GM18517 (cell line): Measurements from ENCODE around the gene COL13A1.

ENCODE experiments used
- ATAC-seq: cut with Tn5 transposase; IDR thresholded peaks from one replicate; pipeline ENCODE4 v1.9.1; 2021; ENCODE audit warnings: mild to moderate bottlenecking, moderate library complexity; ENCODE audit not compliant: unreplicated experiment

Gene COL13A1

GRCh38 chr10:69789164-69789576, 12.5 kb upstream of the COL13A1 start:
- no peak for ATAC-seq

GRCh38 chr10:69791812-69792211, 9.9 kb upstream of the COL13A1 start:
- no peak for ATAC-seq

GRCh38 chr10:69792341-69792740, 9.4 kb upstream of the COL13A1 start:
- ATAC-seq, result no peak

DNA sequence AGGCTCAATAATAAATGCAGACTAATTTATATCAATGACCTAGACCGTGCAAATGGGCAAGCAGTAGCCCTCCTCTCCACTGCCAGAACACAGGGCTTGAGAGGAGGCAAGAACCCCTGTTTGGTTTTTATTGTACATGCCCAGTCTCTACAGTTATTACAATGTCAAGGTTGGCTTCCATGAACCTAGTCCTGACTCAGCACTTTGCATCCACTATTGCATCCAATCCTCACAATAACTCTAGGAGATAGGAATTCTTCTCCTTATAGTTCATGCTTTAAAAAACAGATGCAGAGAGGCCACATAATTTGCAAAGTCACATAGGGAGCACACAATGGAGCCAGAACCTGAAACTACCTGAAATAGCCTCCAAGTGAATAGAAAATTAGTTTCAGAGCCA, 7.0 kb upstream of the COL13A1 start:
- no peak for ATAC-seq

GRCh38 chr10:69795242-69795934, 6.3 kb upstream of the COL13A1 start:
- no peak for ATAC-seq

- ATAC-seq, result no peak
Measured at GRCh38 chr10:69797959-69798358, 3.7 kb upstream of the COL13A1 start.

DNA sequence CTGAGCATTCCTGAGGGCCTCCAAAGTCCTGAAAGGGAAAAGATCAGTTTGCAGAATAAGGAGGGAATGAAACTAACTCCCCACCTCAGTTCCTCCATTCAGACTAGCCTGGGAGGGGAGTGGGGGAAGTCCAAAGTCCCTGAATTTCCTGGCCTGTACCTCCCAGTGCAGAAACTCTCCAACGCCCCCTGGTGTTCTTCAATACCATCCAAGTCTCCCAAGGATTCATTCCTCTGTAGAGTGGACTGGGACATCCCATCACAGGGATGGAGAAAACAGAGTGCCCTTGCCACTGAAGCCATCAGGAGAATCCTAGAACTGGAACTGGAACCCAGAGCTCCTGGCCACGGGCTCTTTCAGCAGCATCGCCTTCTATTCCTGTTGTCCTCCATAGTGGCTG, 1.6 kb upstream of the COL13A1 start:
- no peak for ATAC-seq

GRCh38 chr10:69800665-69801064, 1.0 kb upstream of the COL13A1 start:
- ATAC-seq, result no peak

DNA sequence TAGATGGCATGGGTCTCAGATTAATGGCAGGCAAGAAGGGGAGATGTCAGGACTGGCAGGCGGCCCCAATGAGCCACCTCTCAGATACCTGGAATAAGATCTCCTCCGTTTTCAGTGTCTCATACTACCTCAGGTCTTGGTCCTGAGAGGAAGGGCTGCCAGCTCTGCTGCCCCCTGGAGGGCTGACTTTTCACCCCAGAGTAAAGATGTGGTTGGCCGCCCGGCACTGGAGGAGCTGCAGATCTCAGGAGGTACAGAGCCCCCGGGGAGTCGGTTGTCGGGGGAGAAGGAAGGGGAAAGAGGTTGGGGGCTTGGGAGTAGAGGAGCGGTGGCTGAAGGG, 642 bp upstream of the COL13A1 start:
- no peak for ATAC-seq

DNA sequence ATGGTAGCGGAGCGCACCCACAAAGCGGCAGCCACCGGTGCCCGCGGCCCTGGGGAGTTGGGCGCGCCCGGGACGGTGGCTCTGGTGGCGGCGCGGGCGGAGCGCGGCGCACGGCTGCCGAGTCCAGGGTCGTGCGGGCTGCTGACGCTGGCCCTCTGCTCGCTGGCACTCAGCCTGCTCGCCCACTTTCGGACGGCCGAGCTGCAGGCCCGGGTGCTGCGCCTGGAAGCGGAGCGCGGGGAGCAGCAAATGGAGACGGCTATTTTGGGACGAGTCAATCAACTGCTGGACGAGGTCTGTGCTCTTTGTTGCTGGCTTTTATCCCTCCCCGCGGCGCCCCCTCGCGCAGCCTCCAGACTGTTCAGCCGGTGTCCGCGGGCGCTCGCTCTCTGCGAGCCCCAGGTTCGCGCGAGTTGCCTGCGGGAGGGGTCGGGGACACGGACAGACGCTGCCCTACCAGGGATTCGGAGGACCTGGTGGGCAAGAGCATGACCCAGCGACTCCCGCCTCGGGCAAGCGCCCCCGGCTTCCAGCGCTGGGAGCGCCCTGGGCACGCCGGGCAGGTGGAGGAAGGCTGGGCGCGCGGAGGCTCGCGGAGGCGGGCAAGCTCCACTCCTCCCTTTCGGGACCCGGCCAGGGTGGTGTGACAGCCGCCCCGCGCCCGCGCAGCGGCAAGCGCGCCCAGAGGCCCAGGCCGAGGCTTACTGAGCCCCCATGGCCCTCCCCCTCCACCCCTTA, 887 bp downstream of the COL13A1 start:
- no peak for ATAC-seq

DNA sequence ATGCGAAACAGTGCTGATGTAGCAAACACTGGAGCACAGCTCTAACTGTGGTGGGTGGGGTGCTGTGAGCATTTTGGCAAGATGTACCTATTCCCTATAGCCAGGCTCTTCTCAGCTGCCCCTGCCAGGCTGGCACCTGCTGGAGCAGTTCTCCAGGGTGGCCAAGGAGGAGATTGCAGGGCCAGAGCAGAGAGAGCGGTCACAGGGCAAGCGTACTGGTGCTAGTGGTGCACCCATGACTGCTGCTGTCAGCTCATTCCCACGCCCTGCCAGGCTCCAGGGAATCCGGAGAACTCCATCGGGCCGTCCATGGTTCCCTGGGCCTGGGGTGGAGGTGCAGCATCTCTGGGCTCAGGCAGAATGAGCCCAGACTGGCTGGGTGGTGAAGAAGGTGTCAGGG, 2.1 kb downstream of the COL13A1 start:
- ATAC-seq, result no peak

GRCh38 chr10:69804775-69805174, 3.1 kb downstream of the COL13A1 start:
- no peak for ATAC-seq

DNA sequence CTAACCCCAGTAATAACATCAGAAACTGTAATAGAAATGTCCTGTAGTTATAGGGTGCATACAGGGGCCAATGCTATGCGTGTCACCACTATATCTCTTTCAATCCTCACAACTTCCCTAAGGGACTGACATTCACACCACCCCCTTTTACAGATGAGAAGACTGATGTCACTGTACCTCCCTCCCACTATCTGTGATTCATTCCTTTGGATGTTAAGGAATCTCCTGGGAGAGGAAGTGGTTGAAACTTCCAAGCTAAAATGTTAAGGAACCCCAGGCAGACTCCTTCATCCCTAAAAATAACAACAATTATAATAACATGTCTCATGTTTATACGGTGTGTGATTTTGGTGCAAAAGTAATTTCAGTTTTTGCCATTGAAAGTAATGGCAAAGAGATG, 5.4 kb downstream of the COL13A1 start:
- ATAC-seq, result no peak

GRCh38 chr10:69807696-69808095, 6.0 kb downstream of the COL13A1 start:
- no peak for ATAC-seq

GRCh38 chr10:69809318-69809717, 7.6 kb downstream of the COL13A1 start:
- no peak for ATAC-seq

GRCh38 chr10:69810097-69810496, 8.4 kb downstream of the COL13A1 start:
- no peak for ATAC-seq

GRCh38 chr10:69810675-69811397, 9.1 kb downstream of the COL13A1 start:
- ATAC-seq, result no peak

DNA sequence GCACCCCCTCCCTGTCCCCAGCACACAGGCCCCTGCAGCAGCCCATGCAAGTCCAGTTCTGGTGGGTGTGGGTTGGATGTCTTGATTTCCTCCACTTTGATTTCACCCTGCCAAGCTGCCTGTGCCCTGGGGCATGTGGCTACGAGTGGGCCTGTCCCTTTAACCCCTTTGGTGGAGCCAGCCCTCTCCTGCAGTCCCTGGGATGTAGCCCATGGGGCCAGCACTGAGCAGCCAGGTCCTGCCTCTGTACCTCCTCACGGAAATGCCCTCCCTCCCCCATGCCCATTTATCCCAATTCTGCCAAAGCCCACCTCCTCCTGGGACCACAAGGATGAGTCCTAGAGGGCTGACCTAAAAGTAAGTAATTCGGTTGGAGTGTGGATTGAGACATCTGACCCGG, 11.9 kb downstream of the COL13A1 start:
- no peak for ATAC-seq

GRCh38 chr10:69814251-69814650, 12.5 kb downstream of the COL13A1 start:
- ATAC-seq, result no peak

DNA sequence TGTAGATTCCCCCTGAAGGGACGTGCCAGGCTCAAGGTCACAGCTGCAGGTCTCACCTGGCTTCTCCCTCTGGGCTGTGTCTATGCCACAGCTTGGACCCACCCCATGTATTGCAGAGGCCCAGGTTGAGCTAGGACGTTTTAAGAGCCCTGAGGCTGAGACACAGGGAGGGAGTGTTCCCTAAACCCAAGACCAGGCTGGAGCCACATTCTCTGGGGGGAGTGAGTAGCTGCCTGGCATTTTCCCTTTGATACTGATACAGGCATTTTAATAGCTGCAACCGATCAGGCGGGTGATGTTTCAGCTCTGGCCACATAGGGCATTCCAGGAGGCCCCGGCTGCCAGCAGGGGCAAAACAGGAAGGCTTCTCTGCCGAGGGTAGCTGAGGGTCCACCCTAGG, 13.4 kb downstream of the COL13A1 start:
- no peak for ATAC-seq

GRCh38 chr10:69816521-69816920, 14.8 kb downstream of the COL13A1 start:
- ATAC-seq, result no peak

DNA sequence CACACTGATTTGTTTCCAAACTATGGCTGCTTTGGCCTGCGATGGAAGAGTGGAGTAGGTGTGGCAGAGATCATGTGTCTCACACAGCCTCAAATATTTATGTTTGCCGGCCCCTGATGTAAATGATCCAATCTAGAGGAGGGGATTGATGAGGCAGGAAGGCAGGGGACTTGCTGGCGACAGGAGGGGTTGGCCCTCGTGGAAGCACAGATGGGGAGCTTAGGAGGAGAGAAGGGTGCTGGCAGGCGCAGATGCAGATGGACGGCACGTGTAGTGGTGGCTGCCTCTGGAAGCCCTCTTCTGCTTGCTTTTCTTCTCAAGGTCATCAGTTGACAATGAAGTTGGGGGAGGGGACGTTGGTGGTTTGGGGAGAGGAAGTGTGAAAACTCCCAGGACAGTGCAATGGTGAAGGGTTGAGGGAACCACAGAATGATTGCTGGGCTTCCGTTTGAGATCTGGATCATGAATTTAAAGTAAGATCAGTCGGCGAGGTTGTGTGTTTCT, 15.4 kb downstream of the COL13A1 start:
- ATAC-seq, result no peak
